ENCODE results near the gene REEP2. TPM values are rescaled to one million over a fixed set of nuclear protein-coding genes. Genes with fewer than 3 reads are reported as not detected.

Gene REEP2
- total RNA-seq, 1 experiment from 2014 or later, result 4.9 TPM

- ChIA-PET CTCF (no interaction called here), RAD21 (ENCODE audit: low non-redundant PET in 1 of 2, low total read pairs in 2 of 2, uncharacterized antibody in 2 of 2, unreplicated experiment in 2 of 2) (no interaction called here), POLR2A (no interaction called here)
- Histone ChIP-seq H3K27me3 (ENCODE audit: insufficient read depth, low read length) (no peaks in the 10 kb centered on the region), H3K9ac (ENCODE audit: low read length) (no peak overlapping the region), H4K20me1 (ENCODE audit: insufficient read depth) (no peaks in the 10 kb centered on the region), H3K4me3 (replicated peaks in 1 of 2; ENCODE audit: low read depth in 1 of 2, low read length in 2 of 2) (no peak overlapping the region), H2AFZ (ENCODE audit: low read depth, low read length, poor library complexity, severe bottlenecking) (no peak overlapping the region), H3K36me3 (ENCODE audit: control insufficient read depth in 1 of 2, insufficient read depth in 2 of 2, low read length in 2 of 2) (peaks cover 11 to 13% of the 10 kb centered on the region in 2 experiments), H3K79me2 (ENCODE audit: insufficient read depth, low read length) (no peaks in the 10 kb centered on the region), H3K4me1 (ENCODE audit: control insufficient read depth in 1 of 2, insufficient read depth in 2 of 2, low read length in 2 of 2) (no peaks in the 10 kb centered on the region), H3K9me2 (ENCODE audit: insufficient read depth) (no peaks in the 10 kb centered on the region), H3K4me2 (ENCODE audit: low read length) (no peak overlapping the region), H3K9me3 (ENCODE audit: control insufficient read depth in 1 of 2, insufficient read depth in 1 of 2, low read depth in 1 of 2, low read length in 2 of 2) (no peaks in the 10 kb centered on the region), H3K27ac (ENCODE audit: low read depth, low read length) (no peak overlapping the region)
- intact Hi-C loops (cut with micrococcal nuclease), result no loop called here
- DNase-seq (ENCODE audit: low read depth, low spot score) (no peak), ATAC-seq (no peak)
- BruUV-seq (replicated peaks), result no TSS peak
- TF ChIP-seq ZNF274 (IDR thresholded peaks at IDR 0.05; ENCODE audit: low read depth, low read length) (no peak), EGR1 (IDR thresholded peaks at IDR 0.05; ENCODE audit: low read depth) (no peak), POLR2AphosphoS5 (IDR thresholded peaks at IDR 0.05; ENCODE audit: low read depth, low read length) (no peak), CBX3 (IDR thresholded peaks at IDR 0.05; ENCODE audit: low read depth) (no peak), REST (IDR thresholded peaks at IDR 0.05; ENCODE audit: low read depth) (no peak)
These were observed 30.8 kb upstream of the REEP2 start for GRCh38 chr5:138408023-138408422.
